ENCODE data around the gene IER5L.
"Not testable (repeated sequence)": the region's sequence is repeated elsewhere in the genome, so short reads cannot be mapped to it uniquely, and the experiment has no call there.

DNA sequence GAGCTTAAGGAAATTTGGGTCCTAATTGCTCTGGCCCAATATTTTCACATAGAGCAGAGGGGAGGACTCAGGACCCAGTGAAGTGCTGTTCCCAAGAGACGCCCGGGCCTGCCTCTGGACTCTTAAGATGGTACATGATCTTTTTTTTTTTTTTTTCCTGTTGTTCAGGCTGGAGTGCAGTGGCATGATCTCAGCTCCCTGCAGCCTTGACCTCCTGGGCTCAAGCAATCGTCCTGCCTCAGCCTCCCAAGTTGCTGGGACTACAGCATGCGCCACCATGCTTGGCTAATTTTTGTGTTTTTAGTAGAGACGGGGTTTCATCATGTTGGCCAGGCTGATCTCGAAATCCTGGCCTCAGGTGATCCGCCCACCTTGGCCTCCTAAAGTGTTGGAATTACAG lies 47.8 kb downstream of the IER5L start:
- not testable (repeated sequence) for TF ChIP-seq CTCF (optimal IDR thresholded peaks at IDR 0.05 in 1 of 3, IDR thresholded peaks at IDR 0.05 in 1 of 3, conservative IDR thresholded peaks at IDR 0.05 in 1 of 3; ENCODE audit: extremely low read depth in 1 of 3, insufficient read depth in 2 of 3, low read length in 3 of 3); EZH2 (IDR thresholded peaks at IDR 0.05; ENCODE audit: low read length)
